GM18502 (cell line): ENCODE data around the gene RAI1.
A peak's percentile ranks its signal among the peaks of the same experiment; 100 is the strongest.

Source experiments
- ATAC-seq: cut with Tn5 transposase; IDR thresholded peaks from one replicate; pipeline ENCODE4 v1.9.1; 2021; ENCODE audit warnings: mild to moderate bottlenecking; ENCODE audit not compliant: unreplicated experiment, poor library complexity

The RAI1 gene

DNA sequence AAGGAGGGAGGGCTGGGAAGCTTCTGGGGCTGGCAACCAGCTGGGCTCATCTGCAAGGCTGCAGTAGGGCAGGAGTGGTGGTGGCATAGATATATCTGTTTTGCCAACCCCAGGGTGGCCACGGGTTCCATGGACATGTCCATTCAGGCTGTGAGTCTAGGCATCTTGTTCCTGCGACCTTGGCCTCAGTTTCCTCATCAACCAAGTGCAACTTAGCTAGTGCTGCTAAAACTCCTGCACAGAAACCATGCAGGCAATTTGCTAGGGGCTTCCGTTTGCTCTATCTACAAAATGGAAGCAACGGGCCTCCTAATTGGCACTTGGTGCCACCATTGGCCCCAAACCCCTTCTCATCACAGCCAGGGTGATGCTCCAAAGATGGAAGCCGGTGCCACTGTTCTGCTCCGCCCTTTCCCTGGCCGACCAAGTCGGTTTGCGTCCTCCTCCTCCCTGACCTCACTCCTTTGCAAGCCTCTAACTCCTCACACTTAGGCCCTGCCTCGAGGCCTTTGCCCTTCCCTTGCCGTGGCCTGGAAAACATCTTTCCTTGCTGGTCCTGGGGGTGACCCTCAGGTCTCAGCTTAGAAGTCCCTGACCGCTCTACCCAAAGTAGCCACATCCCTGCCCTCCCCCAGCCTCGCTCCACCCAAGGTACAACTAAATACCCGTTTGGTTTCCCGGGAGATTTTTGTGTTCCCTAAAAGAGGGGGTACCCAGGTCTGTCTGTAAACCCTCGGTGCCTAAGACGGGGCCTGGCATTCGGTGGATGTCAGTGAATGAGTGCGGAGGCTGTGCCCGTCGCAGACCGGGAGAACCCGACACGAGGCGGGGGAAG lies 154.4 kb downstream of the RAI1 start:
- no peak for ATAC-seq

DNA sequence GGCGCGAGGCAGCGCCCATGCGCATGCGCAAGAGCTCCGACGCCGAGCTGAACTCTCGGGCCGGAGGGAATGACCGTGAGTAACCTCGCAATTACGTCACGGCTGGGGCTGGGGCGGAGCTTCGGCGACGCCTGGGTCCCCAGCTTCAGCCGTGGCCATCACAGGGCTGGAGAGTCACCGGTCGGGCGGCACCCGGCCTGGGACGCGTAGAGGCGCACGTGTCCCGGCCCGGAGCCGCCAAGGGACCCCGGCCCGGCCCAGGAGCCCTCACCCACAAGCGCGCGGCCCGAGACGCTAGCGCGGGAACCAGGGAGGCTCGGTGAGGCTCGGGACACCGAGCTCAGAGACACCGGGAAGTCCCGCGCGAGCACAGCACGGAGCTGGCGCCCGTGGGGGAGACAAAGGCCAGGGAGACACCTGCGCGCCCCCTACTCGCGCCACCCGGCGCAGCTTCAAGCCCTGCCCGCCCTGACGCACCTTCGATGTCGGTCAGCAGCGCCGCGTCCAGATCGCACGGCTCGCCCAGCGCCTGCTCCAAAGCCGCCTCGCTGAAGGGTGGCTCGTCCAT lies 155.1 kb downstream of the RAI1 start:
- ATAC-seq, result peak; percentile 58

DNA sequence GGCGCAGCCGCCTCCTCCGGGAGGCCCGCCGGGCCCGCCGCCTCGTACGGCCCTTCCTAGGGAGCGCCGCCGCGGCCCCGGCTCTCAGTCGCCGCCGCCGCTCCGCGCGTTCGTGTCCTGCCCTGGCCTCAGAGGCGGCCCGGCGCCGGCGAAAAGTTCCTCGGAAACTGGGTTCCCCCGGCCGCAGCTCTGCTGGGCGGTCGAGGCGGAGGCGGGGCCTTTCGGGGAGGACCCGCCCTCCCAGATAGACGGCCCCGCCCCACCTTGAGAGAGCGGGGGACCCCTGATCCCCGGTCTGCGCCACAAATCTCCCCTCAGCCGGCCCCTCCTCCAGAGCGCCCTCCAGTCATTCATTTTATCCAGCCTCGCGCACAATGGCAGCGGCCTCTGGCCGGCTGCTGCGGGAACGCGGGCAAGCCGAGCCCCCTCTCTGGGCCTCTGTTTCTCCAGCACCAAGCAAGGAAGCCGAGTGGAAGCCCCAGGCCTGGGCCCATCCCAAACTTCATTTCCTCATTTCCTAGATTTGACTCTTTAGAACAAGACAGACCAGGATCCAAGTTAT lies 155.6 kb downstream of the RAI1 start, which contains the start of gene SREBF1:
Gene SREBF1, minus strand, starts transcription at position 169 of the 562 bp plus-strand sequence. CDS start 169 bp downstream, outside the sequence.
- peak; percentile 36 for ATAC-seq

DNA sequence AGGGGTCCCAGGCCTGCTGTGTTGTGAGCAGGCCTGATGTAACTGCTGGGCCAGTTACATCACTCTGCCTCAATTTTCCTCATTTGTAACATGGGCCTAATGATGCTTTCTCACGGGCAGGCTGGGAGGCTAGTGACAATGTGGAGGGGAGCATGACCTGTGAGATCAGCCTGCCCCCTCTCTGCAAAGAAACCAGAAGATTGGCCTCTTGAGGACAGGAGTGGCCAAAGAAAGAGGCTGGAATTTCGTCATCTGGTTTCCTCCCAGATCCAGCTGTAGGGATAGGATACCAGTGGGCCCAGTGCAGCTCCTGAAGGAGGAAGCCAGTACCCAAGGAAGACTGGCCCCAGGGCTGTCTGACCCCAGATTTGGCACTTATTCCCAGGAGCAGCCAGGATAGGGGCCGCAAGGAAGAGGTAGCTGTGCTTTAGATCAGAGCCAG lies 156.1 kb downstream of the RAI1 start:
- no peak for ATAC-seq

DNA sequence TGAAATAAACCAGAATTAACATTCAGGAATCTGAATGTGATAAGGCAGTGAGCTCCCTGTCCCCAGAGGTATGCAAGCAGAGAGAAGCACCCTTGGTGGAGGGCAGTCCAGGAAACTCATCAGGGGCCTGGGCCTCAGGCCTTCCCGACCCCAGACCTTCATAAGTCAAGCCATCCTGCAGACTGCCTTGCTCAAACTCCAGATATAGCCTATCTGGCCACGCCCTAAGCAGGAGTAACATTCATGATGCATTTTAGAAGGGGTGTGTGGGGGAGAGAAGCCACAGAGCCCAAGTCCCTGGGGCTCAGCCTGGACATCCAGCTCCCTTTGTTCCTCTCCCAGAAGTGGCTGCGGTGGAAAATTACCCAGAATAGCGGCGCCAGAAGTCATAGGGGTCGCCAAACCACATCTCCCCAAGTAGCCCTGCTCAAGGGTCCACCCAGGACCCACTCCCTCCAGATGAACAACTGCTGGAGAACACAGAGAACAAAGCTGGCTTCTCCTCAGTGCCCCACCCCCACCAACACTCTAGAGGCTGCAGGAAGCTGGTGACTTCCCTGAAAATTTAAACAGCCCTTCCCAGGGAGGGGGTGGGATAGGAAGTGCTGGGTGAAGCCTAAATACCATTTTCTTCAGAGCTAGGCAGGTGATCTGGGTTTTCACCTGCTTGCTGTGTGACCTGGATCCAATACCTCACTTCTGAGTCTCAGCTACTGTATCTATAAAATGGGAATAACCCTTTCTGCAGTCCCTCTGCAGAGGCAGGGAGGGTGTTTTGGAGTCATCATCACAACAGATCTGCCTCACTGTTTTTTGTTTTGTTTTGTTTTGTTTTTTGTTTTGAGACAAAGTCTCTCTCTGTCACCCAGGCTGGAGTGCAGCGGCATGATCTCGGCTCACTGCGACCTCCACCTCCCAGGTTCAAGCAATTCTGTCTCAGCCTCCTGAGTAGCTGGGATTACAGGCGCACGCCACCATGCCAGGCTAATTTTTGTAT lies 157.0 kb downstream of the RAI1 start:
- ATAC-seq, result no peak

DNA sequence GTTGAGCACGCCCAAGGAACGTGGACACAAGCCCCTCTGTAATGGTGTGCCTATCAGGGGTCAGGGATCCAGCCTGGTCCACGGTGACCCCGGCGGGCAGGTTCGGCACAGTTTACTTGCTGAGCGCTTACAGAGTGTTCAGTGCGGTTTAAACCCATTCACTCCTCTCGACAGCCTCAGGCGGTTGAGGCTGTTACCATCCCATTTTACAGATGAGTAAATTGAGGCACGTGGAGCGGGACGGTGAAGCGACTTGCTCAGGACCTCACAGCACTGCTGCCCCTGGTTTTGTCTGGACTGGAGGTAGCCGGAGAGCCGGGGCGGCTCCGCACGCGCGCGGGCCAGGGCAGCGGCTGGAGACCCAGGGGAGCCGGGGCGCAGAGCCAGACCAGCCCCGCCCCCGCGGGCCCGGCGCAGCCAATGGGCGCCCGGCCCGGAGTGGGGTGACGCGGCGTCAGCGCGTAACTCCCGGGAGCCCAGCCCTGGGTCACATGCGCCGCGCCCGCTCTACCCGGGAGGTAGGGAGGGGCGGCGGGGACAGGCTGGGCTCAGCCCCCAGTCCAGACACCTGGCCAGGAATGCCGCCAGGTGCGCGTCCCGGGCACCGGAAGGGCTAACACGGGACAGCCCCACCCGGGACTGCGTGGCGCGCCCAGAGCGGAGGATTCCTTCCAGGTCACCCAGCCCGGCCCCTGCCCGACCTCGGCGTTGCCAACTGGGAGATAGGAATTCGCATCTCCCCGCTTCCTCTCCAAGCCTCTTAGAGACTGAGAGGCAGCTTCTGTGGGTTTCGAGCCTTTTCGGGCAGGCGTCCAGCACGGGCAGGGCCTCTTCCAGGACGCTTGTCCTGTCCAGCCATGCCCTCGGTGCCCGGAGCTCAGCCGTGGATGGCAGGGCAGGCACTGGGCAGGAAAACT lies 158.8 kb downstream of the RAI1 start:
- peak; percentile 72 for ATAC-seq

DNA sequence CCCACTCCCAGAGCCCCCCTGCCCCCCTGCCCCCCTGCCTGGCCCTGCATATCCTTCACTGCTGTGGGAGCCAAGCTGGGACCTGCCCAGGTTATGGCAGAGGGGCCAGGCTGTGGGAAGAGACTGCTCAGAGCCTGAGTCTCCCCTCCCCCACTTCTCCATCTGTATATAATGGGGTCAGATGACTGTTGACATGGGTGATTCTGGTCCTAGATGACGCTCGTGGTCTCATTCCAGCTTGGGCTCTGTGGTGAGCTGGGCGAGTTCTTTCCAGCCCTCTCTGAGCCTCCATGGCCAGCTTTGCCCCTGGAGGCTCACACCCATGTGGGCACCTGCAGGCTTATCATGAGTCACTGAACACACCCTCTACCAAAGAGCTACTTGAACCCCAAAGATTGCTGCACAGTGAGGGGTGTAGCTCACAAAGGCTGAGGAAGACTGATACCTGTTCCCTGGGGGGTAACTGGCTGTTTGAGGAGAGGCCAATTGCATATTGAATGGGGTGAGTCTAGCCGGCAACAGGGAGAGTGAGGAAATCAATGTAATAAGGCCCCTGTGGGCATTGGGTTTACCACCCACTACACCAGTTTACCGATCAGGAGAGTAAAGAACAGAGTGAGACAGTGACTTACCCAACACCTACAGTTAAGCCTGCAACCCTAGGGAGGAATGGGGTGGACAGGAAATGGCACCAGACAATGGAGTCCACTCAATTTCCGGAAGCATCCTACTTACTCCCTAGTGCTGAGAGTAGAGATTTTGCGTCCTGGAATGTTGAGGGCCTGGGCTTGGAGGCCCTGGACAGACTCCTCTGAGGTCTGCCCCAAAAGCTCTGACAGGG lies 159.7 kb downstream of the RAI1 start:
- no peak for ATAC-seq

DNA sequence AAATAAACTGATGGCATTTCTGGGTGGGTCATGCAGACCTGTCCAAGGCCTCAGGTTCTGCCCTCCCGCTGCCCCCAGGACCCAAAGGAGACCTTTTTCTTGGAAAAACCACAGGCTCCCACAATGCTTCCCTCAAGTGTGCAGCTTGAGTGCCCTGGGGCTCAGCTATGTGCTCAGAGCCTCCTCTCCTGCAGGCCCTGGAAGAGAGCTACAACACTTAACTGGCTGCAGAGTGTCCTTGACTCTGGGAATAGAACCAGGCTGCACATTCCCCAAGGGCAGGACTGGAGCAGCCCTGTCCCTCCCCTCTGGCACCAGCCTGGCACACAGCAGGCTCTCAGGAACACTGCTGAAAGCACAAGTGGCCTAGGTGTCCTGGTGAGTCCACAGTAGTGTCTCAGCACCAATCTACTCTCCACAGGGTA lies 160.4 kb downstream of the RAI1 start:
- no peak for ATAC-seq

DNA sequence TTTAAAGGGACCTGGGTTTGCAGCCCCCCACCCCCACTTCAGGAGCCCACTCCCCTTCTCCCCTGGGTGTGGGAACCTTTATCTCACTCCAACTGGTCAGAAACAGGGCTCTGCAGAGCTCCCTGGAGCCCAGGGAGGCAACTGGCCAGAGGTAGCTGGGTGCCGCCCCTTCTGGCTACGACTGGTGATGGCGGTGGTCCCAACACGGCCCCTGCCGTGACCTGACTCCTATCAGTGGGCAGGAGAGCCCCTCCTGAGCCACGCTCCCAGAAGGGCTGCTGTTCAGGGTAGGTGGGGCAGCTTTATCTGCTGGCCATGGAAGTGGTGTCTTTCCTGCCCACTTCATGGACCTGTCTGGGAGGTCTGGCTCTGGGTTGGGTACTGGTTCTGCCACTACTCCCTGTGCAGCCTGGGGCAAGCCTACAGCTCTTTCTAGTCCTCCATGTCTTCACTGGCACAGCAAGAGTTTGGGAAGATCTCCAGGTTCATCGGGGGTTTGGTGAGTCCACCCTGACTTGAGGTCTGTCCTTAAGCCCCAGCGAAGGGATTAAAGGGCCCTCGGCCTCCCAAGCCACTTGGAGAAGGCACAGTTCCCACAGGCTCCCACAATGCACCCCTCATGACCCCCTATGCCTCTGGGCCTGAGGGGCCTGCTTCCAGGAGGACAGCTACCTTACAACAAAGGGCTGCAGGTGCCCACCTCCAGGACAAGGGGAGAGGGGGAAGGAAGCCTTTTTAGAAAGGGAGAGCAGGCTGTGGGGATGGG lies 161.0 kb downstream of the RAI1 start:
- ATAC-seq, result no peak

DNA sequence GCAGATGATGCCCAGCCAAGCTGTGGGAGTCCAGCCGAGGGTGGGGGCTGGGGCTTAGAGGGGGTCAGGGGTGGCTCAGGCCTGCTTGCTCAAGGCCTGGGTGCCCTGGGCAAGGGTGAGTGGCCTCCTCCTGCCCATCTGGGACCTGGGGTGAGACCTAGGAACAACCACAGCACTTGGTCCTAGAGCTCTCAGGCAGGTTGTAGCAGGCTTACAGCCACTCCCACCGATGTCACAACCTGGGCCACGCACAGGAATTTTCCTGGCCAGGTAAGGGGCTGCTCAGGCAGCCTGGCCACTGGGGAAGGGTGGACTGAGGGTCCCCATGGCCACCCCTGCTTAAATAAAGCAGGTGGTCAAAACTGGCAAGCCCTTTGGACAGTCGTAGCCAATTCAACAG lies 161.8 kb downstream of the RAI1 start:
- ATAC-seq, result no peak

DNA sequence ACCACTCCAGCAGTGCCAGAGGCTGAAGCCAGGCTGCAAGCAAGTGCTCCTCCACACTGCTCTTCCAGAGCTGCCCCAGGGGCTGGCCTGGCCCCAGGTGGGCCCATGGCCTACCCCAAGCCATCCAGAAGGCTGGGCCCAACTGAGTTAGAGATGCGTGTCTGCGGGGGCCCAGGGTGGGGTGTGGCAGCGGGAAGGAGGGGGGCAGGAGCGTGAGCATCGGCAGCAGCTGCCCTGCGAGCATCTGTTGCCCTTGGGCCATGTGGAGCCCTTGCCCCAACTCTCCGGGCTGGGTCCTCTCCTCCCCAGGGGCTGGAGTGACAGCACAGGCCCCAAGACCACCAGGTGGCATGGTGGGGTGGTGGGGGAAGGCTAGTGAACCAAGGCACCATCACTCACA lies 162.8 kb downstream of the RAI1 start:
- ATAC-seq, result no peak

DNA sequence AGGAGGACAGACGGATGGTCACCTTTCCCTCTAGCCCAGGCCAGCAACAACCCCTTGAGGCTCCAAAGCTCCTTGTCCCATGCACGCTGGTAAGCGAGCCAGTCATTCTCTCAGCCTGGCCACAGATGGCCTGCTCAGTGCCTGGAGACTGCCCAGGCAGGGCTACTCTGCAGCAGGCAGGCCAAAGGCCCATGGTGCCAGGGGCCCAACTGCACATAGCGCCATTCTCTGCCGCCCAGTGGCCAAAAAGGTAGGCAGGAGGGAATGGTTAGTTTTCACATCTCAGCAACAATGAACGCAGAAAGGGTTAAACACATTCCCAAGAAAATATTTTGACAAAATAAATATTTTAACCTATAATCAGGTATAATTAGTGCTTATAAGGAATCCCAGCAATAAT lies 163.2 kb downstream of the RAI1 start:
- no peak for ATAC-seq

DNA sequence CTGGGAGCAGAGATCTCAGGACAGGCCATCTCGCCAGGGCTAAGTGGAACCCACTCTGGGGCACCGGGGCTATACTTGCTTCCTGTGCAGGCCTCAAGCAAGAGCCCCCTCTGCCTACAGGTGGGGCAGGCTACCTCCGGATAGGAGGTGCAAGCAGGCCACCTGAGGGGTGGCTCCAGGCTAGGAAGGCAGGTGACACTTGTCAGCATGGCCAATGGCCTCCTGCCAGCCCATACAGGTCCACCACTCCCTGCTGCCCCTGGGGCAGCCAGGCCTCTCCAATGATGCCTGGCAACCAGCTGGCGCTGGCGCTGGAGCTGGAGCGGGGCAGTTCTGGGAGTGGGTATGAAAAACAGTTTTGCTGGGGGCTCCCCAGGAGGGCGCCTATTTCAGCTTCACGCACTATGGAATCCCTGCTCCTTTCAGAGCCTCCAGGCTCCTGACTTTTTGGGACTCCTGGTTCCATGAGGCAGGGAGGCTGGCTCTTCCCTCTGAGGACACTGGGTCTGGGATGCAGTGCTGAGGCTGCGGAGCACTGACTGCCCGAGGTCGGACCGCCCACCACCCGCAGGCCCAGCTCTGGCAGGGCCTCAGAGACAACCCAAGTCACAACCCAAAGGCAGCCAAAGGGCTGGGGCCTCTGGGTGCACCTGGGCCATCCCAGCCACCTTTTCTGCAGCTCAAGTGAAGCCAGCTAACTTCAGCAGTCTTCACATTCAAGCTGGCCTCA lies 164.0 kb downstream of the RAI1 start:
- no peak for ATAC-seq

DNA sequence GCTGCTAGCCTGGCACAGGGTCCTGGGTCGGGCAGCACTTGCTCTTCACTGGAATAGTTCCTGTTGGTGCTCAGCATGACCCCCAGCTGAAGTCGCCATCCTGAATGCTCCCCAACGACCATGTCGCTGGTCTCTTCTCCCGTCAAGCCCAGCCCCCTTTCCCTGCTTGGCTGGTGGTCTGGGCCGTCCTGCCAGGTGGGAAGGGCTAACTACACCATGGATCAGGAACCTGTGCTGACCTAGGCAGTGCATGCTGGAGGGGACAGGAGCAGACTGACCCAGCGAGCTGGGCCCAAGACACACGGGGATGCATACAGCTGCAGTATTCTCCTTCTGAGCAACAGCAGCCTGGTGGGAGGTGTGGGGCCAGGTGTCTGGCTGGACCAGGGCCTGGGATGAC lies 164.7 kb downstream of the RAI1 start:
- no peak for ATAC-seq

DNA sequence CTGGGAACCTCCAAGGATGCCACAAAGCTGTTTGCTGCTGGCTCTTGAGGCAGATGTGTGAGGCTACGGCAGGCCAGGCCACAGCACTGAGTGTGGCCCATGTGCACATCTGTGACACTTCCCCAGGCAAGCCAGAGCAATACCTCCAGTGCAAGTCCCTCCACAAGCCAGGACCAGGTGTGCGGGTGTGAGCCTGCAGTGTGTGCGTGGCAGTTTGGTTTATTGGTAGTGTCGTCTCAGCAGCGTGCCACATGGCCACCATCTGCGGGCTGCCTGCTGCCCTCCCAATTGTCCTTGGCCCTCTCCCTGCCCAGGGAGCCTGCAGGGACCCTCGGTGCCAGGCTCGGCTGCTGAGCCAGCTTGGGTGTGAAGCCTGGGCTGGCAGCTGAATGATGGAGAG lies 165.4 kb downstream of the RAI1 start:
- no peak for ATAC-seq

DNA sequence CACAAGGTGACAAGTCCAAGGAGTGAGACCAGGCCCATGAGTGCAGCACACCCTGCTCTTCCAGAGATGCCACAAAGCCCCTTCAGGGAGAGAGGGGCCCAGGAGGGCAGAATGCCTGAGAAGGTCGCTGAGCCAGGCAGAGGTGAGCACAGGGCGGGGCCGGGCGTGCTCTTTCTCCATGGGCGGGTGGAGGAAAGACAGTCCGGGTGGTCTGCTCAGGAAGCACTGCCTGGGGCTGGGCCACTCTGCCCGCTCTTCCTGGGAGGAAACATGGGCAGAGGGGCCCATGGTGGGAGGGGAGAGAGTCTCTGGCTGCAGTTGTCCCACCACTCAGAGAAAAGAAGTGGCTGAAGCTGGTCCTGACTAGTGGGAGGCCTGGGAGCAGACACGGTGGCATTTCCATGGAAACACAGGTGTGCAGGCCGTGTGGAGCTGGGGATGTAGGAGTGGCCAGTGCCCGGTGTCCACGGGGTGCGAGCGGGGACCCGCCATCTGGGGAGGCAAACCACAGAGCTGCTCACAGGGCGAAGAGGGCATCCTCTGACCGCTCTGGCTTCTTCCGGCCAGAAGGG lies 165.9 kb downstream of the RAI1 start:
- no peak for ATAC-seq

DNA sequence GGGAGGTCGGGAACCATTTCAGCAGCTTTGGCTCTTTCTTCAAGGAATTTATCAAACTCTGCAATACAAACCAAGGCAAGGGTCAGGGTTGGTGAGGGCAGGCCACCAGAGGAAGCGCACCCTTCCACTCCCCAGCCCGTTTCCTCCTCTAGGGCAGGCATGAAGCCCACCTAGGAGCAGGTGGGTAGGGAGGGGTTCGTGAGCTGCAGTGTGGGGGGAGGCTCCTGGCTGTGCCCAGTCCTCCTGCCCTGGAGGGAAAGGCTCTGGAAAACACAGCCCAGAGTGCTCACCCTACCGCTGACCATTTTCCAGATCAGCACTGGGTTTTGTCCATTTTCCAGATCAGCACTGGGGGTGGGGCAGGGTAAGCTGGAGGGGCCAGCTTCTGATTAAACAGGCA lies 166.5 kb downstream of the RAI1 start:
- ATAC-seq, result no peak
